ENCODE results near the gene DGKI. TPM values are rescaled to one million over a fixed set of nuclear protein-coding genes. Genes with fewer than 3 reads are reported as not detected.
"Not testable (repeated sequence)": the region's sequence is repeated elsewhere in the genome, so short reads cannot be mapped to it uniquely, and the experiment has no call there.

The DGKI gene
- total and polyA plus RNA-seq, 4 experiments from 2014 or later, result 0.11 TPM; not detected in 3

DNA sequence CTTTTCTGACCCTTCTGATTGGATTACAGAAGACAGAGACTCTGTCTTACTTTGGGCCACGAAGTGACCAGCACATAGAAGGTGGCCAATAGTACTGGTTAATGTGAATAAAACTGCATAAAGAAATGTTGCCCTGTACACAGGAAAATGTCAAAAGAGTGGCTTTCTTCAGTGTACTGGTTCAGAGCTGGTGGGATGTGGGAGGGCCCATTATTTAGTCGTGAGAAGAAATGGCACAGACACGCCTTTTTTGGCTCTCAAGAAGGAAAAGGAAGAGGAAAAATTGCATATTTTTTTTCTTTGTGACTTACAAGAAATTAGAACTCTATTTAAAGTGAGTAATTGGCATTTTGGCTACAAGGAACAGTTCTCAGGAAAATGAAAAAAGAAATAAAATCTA lies 129.7 kb downstream of the DGKI start:
- Mint-ChIP-seq H3K36me3 (no peaks in the 10 kb centered on the region), H3K27ac (no peak overlapping the region), H3K4me1 (no peaks in the 10 kb centered on the region), H3K27me3 (no peaks in the 10 kb centered on the region), H3K4me3 (no peak overlapping the region), H3K9me3 (peaks cover 0 to 3% (median 0%) of the 10 kb centered on the region in 8 donors)
- no peaks in the 10 kb centered on the region for H3K9me3 ChIP-seq (ENCODE audit: control insufficient read depth in 1 of 2, low read length in 2 of 2)
- no peaks in the 10 kb centered on the region for H3K27me3 ChIP-seq (ENCODE audit: insufficient read depth, low read length)
- no peaks in the 10 kb centered on the region for H3K4me1 ChIP-seq (ENCODE audit: insufficient read depth, low read length)
- no peaks in the 10 kb centered on the region for H3K36me3 ChIP-seq (ENCODE audit: insufficient read depth, low read length)
- POLR2A ChIA-PET (ENCODE audit: partially characterized antibody), result no interaction called here
- CTCF ChIA-PET (ENCODE audit: partially characterized antibody), result no interaction called here
- intact Hi-C loops (cut with micrococcal nuclease), result no loop called here
- no peak overlapping the region for H3K4me3 ChIP-seq (ENCODE audit: low read length in 2 of 2)
- DNase-seq, result no peak
- H3K27ac ChIP-seq (ENCODE audit: low read depth, low read length), result no peak overlapping the region

- Mint-ChIP-seq H3K4me1 (no peaks in the 10 kb centered on the region), H3K27me3 (peaks cover 2 to 3% of the 10 kb centered on the region in 2 donors), H3K9me3 (no peaks in the 10 kb centered on the region), H3K27ac (no peak overlapping the region), H3K36me3 (no peaks in the 10 kb centered on the region), H3K4me3 (no peak overlapping the region)
- POLR2A ChIA-PET (ENCODE audit: partially characterized antibody), result no interaction called here
- H3K4me1 ChIP-seq (ENCODE audit: insufficient read depth, low read length), result no peaks in the 10 kb centered on the region
- H3K27me3 ChIP-seq (ENCODE audit: insufficient read depth, low read length), result no peaks in the 10 kb centered on the region
- H3K36me3 ChIP-seq (ENCODE audit: insufficient read depth, low read length), result no peaks in the 10 kb centered on the region
- no peak overlapping the region for H3K4me3 ChIP-seq (ENCODE audit: low read length in 2 of 2)
- CTCF ChIA-PET (ENCODE audit: partially characterized antibody), result no interaction called here
- intact Hi-C loops (cut with micrococcal nuclease), result no loop called here
- H3K27ac ChIP-seq (ENCODE audit: low read depth, low read length), result no peak overlapping the region
- H3K9me3 ChIP-seq (ENCODE audit: control insufficient read depth in 1 of 2, low read length in 2 of 2), result no peaks in the 10 kb centered on the region
- DNase-seq, result no peak
Measured at GRCh38 chr7:137716061-137716460, 130.7 kb downstream of the DGKI start.

DNA sequence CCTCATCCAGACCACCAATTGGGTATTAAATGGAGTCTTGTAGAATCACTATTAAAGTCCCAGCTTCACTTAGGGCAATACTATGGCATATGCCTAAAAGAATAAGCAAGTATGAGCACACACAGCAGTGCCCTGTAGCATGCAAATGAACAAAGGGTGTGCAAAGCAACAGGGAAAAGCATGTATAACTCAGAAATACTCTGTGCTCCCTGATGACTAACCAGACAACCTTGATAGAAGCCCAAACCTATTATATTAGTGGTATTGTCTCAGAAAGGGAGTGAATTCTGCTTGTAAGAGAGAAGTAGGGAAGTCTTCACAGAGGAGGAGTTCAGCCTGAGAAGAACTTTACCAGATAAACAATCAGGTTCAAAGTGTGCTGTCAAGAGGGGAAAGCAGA lies 131.2 kb downstream of the DGKI start:
- H3K36me3 ChIP-seq (ENCODE audit: insufficient read depth, low read length), result no peaks in the 10 kb centered on the region
- H3K9me3 ChIP-seq (ENCODE audit: control insufficient read depth in 1 of 2, low read length in 2 of 2), result no peaks in the 10 kb centered on the region
- Mint-ChIP-seq H3K4me1 (no peaks in the 10 kb centered on the region), H3K4me3 (no peak overlapping the region), H3K36me3 (no peaks in the 10 kb centered on the region), H3K27me3 (peaks cover 2 to 3% of the 10 kb centered on the region in 2 donors), H3K27ac (no peak overlapping the region), H3K9me3 (no peaks in the 10 kb centered on the region)
- no peaks in the 10 kb centered on the region for H3K4me1 ChIP-seq (ENCODE audit: insufficient read depth, low read length)
- ChIA-PET POLR2A (ENCODE audit: partially characterized antibody) (no interaction called here), CTCF (ENCODE audit: partially characterized antibody) (no interaction called here)
- H3K27ac ChIP-seq (ENCODE audit: low read depth, low read length), result no peak overlapping the region
- H3K27me3 ChIP-seq (ENCODE audit: insufficient read depth, low read length), result no peaks in the 10 kb centered on the region
- no peak overlapping the region for H3K4me3 ChIP-seq (ENCODE audit: low read length in 2 of 2)
- DNase-seq, result no peak
- intact Hi-C loops (cut with micrococcal nuclease), result no loop called here

DNA sequence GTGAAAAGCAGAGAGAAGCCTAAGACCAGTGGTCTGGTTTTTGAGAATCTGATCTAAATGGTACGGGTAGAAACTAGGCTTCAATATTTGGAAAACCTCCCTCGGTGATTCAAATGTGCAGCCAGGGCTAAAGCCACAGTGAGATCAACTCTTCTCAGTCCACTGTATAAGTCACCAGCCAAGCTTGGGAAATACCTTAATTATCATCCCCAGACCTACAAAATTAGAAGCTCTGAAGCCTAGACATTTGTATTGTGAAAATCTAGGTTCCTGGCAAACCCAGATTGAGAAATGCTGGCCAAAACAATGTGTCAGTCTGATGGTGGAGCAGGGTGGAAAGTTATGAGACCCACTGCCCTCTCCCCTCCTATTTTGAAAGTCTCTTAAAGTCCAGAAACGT lies 131.7 kb downstream of the DGKI start:
- POLR2A ChIA-PET (ENCODE audit: partially characterized antibody), result no interaction called here
- no peak for DNase-seq
- no peak overlapping the region for H3K27ac ChIP-seq (ENCODE audit: low read depth, low read length)
- no peak overlapping the region for H3K4me3 ChIP-seq (ENCODE audit: low read length in 2 of 2)
- H3K27me3 Mint-ChIP-seq, result peaks cover 2 to 3% of the 10 kb centered on the region in 2 donors
- H3K36me3 ChIP-seq (ENCODE audit: insufficient read depth, low read length), result no peaks in the 10 kb centered on the region
- H3K27me3 ChIP-seq (ENCODE audit: insufficient read depth, low read length), result no peaks in the 10 kb centered on the region
- H3K4me3 Mint-ChIP-seq, result no peak overlapping the region
- intact Hi-C loops (cut with micrococcal nuclease), result no loop called here
- no peaks in the 10 kb centered on the region for H3K9me3 Mint-ChIP-seq
- no peaks in the 10 kb centered on the region for H3K36me3 Mint-ChIP-seq
- CTCF ChIA-PET (ENCODE audit: partially characterized antibody), result no interaction called here
- H3K27ac Mint-ChIP-seq, result no peak overlapping the region
- no peaks in the 10 kb centered on the region for H3K4me1 ChIP-seq (ENCODE audit: insufficient read depth, low read length)
- H3K9me3 ChIP-seq (ENCODE audit: control insufficient read depth in 1 of 2, low read length in 2 of 2), result no peaks in the 10 kb centered on the region
- H3K4me1 Mint-ChIP-seq, result no peaks in the 10 kb centered on the region

GRCh38 chr7:137706330-137706729 lies 140.4 kb downstream of the DGKI start:
- H3K9me3 ChIP-seq (ENCODE audit: control insufficient read depth in 1 of 2, low read length in 2 of 2); H3K4me3 Mint-ChIP-seq; H3K27me3 Mint-ChIP-seq; H3K27me3 ChIP-seq (ENCODE audit: insufficient read depth, low read length); H3K4me1 ChIP-seq (ENCODE audit: insufficient read depth, low read length); H3K4me3 ChIP-seq (ENCODE audit: low read length in 2 of 2); H3K27ac Mint-ChIP-seq; CTCF ChIA-PET (ENCODE audit: partially characterized antibody); H3K27ac ChIP-seq (ENCODE audit: low read depth, low read length); DNase-seq; intact Hi-C loops (cut with micrococcal nuclease); POLR2A ChIA-PET (ENCODE audit: partially characterized antibody); H3K36me3 Mint-ChIP-seq; H3K36me3 ChIP-seq (ENCODE audit: insufficient read depth, low read length); H3K4me1 Mint-ChIP-seq: not testable (repeated sequence)
- H3K9me3 Mint-ChIP-seq, result peaks cover 2 to 40% (median 20%) of the 10 kb centered on the region in 8 donors

DNA sequence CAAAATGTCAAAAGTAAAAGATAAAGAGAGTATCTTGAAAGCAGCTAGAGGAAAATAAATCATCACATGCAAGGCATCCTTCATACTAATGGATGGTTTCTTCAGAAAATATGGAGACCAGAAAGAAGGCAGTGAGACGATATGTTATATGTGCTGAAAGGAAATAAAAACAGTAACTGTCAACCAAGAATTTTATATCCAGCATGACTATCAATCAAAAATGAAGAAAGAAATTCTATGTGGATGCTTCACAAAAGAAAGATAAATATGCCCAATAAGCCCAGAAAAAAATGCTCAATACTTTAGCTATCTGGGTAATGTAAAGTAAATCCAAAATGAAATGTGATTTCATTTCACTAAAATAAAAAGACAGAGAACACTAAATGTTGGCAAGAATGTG lies 142.1 kb downstream of the DGKI start:
- Mint-ChIP-seq H3K27me3 (peaks cover 0 to 2% of the 10 kb centered on the region in 2 donors), H3K4me1 (no peaks in the 10 kb centered on the region), H3K27ac (no peak overlapping the region), H3K9me3 (peaks cover 2 to 40% (median 20%) of the 10 kb centered on the region in 8 donors), H3K4me3 (no peak overlapping the region), H3K36me3 (no peaks in the 10 kb centered on the region)
- Histone ChIP-seq H3K36me3 (ENCODE audit: insufficient read depth, low read length) (no peaks in the 10 kb centered on the region), H3K27ac (ENCODE audit: low read depth, low read length) (no peak overlapping the region), H3K4me3 (ENCODE audit: low read length in 2 of 2) (no peak overlapping the region), H3K4me1 (ENCODE audit: insufficient read depth, low read length) (no peaks in the 10 kb centered on the region), H3K9me3 (ENCODE audit: control insufficient read depth in 1 of 2, low read length in 2 of 2) (peaks cover 0 to 3% of the 10 kb centered on the region in 2 donors), H3K27me3 (ENCODE audit: insufficient read depth, low read length) (no peaks in the 10 kb centered on the region)
- intact Hi-C loops (cut with micrococcal nuclease), result no loop called here
- POLR2A ChIA-PET (ENCODE audit: partially characterized antibody), result no interaction called here
- CTCF ChIA-PET (ENCODE audit: partially characterized antibody), result no interaction called here
- no peak for DNase-seq

- no peak for DNase-seq
- CTCF ChIA-PET (ENCODE audit: partially characterized antibody), result no interaction called here
Measured at GRCh38 chr7:137703291-137704010, 143.3 kb downstream of the DGKI start.

GRCh38 chr7:137696988-137697387 lies 149.8 kb downstream of the DGKI start:
- Histone ChIP-seq H3K4me3 (ENCODE audit: low read length in 2 of 2) (no peak overlapping the region), H3K36me3 (ENCODE audit: insufficient read depth, low read length) (no peaks in the 10 kb centered on the region), H3K9me3 (ENCODE audit: control insufficient read depth in 1 of 2, low read length in 2 of 2) (no peaks in the 10 kb centered on the region), H3K27ac (ENCODE audit: low read depth, low read length) (no peak overlapping the region), H3K4me1 (ENCODE audit: insufficient read depth, low read length) (no peaks in the 10 kb centered on the region), H3K27me3 (ENCODE audit: insufficient read depth, low read length) (no peaks in the 10 kb centered on the region)
- no peak overlapping the region for H3K4me3 Mint-ChIP-seq
- intact Hi-C loops (cut with micrococcal nuclease), result no loop called here
- DNase-seq, result no peak
- ChIA-PET POLR2A (ENCODE audit: partially characterized antibody) (no interaction called here), CTCF (ENCODE audit: partially characterized antibody) (no interaction called here)
- no peaks in the 10 kb centered on the region for H3K4me1 Mint-ChIP-seq
- no peak overlapping the region for H3K27ac Mint-ChIP-seq
- H3K9me3 Mint-ChIP-seq, result peaks cover 0 to 3% (median 0%) of the 10 kb centered on the region in 8 donors
- H3K36me3 Mint-ChIP-seq, result no peaks in the 10 kb centered on the region
- H3K27me3 Mint-ChIP-seq, result peaks cover 7 to 12% of the 10 kb centered on the region in 2 donors

More at GRCh38 chr7:137703291-137704010, 143.3 kb downstream of the DGKI start:
- Mint-ChIP-seq H3K4me3 (no peak overlapping the region), H3K27ac (no peak overlapping the region), H3K9me3 (peaks cover 2 to 40% (median 20%) of the 10 kb centered on the region in 8 donors), H3K4me1 (no peaks in the 10 kb centered on the region), H3K27me3 (peaks cover 0 to 4% of the 10 kb centered on the region in 2 donors), H3K36me3 (no peaks in the 10 kb centered on the region)
- peaks cover 0 to 3% of the 10 kb centered on the region in 2 donors for H3K9me3 ChIP-seq (ENCODE audit: control insufficient read depth in 1 of 2, low read length in 2 of 2)
- H3K27me3 ChIP-seq (ENCODE audit: insufficient read depth, low read length), result no peaks in the 10 kb centered on the region
- H3K4me1 ChIP-seq (ENCODE audit: insufficient read depth, low read length), result no peaks in the 10 kb centered on the region
- H3K36me3 ChIP-seq (ENCODE audit: insufficient read depth, low read length), result no peaks in the 10 kb centered on the region
- POLR2A ChIA-PET (ENCODE audit: partially characterized antibody), result no interaction called here
- no peak overlapping the region for H3K4me3 ChIP-seq (ENCODE audit: low read length in 2 of 2)
- intact Hi-C loops (cut with micrococcal nuclease), result no loop called here
- no peak overlapping the region for H3K27ac ChIP-seq (ENCODE audit: low read depth, low read length)

Measured in CD4-positive, alpha-beta memory T cell (primary cell).